Measurements from ENCODE around the gene CSE1L.

DNA sequence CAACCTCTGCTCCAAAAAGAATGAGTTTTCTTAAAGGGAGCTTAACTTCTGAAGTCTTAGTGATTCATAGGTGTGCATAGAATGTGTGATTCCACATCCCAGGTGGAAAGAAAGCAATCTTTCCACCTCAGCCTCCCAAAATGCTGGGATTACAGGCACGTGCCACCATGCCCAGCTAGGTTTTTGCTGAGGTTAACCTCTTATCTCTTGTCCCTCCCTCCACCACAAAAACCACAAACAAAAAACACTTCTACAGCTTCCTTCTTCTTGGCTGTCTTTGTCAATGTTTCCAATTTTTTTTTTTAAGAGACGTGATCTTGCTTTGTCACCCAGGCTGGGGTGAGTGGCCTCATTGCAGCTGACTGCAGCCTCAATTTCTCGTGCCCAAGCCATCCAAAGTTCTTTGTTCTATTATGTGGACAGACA, 8.1 kb upstream of the CSE1L start:
- TF ChIP-seq, protein P1, sequence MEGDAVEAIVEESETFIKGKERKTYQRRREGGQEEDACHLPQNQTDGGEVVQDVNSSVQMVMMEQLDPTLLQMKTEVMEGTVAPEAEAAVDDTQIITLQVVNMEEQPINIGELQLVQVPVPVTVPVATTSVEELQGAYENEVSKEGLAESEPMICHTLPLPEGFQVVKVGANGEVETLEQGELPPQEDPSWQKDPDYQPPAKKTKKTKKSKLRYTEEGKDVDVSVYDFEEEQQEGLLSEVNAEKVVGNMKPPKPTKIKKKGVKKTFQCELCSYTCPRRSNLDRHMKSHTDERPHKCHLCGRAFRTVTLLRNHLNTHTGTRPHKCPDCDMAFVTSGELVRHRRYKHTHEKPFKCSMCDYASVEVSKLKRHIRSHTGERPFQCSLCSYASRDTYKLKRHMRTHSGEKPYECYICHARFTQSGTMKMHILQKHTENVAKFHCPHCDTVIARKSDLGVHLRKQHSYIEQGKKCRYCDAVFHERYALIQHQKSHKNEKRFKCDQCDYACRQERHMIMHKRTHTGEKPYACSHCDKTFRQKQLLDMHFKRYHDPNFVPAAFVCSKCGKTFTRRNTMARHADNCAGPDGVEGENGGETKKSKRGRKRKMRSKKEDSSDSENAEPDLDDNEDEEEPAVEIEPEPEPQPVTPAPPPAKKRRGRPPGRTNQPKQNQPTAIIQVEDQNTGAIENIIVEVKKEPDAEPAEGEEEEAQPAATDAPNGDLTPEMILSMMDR (IDR thresholded peaks at IDR 0.05; ENCODE audit: poor library complexity, severe bottlenecking): no peak
- TF ChIP-seq EP300 (conservative IDR thresholded peaks at IDR 0.05; ENCODE audit: poor library complexity, severe bottlenecking) (no peak), RAD21 (conservative IDR thresholded peaks at IDR 0.05) (no peak), SMC3 (conservative IDR thresholded peaks at IDR 0.05; ENCODE audit: poor library complexity) (no peak), EZH2 (IDR thresholded peaks at IDR 0.05; ENCODE audit: borderline replicate concordance, insufficient read depth, low read length, poor library complexity, severe bottlenecking) (no peak), POLR2AphosphoS5 (IDR thresholded peaks at IDR 0.05) (no peak), MXI1 (conservative IDR thresholded peaks at IDR 0.05; ENCODE audit: poor library complexity, severe bottlenecking) (no peak)
- TF ChIP-seq, protein P2, sequence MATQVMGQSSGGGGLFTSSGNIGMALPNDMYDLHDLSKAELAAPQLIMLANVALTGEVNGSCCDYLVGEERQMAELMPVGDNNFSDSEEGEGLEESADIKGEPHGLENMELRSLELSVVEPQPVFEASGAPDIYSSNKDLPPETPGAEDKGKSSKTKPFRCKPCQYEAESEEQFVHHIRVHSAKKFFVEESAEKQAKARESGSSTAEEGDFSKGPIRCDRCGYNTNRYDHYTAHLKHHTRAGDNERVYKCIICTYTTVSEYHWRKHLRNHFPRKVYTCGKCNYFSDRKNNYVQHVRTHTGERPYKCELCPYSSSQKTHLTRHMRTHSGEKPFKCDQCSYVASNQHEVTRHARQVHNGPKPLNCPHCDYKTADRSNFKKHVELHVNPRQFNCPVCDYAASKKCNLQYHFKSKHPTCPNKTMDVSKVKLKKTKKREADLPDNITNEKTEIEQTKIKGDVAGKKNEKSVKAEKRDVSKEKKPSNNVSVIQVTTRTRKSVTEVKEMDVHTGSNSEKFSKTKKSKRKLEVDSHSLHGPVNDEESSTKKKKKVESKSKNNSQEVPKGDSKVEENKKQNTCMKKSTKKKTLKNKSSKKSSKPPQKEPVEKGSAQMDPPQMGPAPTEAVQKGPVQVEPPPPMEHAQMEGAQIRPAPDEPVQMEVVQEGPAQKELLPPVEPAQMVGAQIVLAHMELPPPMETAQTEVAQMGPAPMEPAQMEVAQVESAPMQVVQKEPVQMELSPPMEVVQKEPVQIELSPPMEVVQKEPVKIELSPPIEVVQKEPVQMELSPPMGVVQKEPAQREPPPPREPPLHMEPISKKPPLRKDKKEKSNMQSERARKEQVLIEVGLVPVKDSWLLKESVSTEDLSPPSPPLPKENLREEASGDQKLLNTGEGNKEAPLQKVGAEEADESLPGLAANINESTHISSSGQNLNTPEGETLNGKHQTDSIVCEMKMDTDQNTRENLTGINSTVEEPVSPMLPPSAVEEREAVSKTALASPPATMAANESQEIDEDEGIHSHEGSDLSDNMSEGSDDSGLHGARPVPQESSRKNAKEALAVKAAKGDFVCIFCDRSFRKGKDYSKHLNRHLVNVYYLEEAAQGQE (IDR thresholded peaks at IDR 0.05; ENCODE audit: borderline replicate concordance): no peak
